IPS DF 4.7 (cell line): ENCODE measurements around the gene AMACR.
"Not testable (repeated sequence)": the region's sequence is repeated elsewhere in the genome, so short reads cannot be mapped to it uniquely, and the experiment has no call there.

ENCODE experiments used
- DNase-seq: peaks from one replicate; pipeline ENCODE4 v3.0.0-alpha.2; 2013; ENCODE audit warnings: low spot score; ENCODE audit errors: extremely low read depth

The AMACR gene

DNA sequence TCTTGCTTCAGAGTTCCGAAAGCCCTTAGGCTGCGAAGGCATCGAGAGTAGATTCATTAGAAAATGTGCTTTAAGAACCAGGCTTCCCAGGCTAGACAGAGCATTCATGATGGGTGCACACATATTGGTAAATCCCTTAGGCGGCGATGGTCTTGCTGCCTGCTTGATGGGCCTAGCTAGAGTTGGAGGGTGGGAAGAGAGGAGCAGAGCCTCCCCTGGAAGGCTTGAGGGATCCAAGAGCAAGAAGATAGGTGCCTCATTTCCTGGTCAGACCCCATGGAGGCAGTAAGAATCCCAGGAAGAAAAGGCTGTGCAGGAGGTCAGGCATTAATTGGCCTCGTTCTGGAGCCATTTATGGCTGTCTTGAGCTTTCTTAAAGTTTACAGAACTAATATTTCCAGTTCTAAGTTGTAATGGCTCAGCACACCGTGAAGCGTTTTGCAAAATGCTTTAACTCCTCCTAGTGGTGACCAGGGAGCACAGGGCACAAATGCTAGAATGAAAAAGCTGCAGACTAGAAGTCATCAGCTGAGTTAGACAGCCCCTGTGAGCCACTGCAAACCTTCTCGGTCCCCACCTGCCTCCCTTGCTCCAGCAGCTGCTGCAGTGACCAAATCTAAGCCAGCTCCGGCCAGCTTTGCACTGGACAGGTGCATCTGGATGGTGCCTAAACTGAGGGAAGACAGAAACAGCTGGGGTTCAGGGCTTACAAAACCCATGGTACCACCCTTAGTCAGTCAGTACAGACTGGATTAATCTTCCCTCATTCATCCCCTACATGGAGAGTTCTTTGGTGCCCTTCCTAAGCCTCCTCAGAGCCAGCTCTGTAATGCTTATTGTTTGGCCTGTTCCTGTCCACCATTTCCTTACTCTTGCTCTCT, 38.0 kb downstream of the AMACR start:
- peak; percentile 46 for DNase-seq

GRCh38 chr5:33968211-33969005, 39.4 kb downstream of the AMACR start:
- DNase-seq = no peak

DNA sequence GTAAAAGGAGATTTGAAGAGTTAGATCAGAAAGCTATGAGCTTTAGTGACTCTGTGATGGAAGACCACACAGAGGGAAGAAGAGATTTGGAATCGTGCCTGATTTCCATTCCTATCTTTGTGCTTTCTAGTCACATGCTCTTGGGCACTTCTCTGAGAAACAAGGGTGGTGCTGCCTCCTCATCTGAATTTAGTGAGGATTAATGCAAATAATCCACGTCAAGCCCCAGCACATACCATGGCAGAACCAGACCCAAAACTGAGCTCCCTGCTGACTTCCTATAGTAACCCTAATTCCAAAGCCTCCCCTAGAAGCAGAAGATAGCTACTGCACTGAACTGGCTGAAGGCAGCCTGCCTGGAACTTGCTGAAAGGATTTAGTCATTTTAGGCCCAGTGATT, 41.0 kb downstream of the AMACR start:
- DNase-seq = no peak

- DNase-seq = no peak
These were observed 43.6 kb downstream of the AMACR start for GRCh38 chr5:33964132-33964700.

- no peak for DNase-seq
These were observed 49.7 kb downstream of the AMACR start for GRCh38 chr5:33958176-33958575.

GRCh38 chr5:33957577-33958150, 50.2 kb downstream of the AMACR start:
- DNase-seq = no peak

DNA sequence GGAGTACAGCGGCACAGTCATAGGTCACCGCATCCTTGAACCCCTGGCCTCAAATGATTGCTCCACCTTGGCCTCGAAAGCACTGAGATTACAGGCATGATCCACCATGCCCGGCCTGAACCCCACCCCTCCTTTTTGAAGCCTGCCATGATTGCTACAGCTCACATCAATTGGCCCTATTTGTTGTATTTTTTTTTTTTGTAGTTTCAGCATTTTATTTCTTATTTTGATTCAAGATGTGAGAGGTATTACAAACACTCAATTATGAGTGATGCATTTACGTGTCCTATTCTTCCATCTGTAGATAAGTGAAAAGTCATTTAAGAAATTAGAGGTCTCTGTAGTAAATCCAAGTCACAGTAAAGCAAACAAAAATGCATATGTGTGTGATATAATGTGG, 55.7 kb downstream of the AMACR start:
- DNase-seq = not testable (repeated sequence)

DNA sequence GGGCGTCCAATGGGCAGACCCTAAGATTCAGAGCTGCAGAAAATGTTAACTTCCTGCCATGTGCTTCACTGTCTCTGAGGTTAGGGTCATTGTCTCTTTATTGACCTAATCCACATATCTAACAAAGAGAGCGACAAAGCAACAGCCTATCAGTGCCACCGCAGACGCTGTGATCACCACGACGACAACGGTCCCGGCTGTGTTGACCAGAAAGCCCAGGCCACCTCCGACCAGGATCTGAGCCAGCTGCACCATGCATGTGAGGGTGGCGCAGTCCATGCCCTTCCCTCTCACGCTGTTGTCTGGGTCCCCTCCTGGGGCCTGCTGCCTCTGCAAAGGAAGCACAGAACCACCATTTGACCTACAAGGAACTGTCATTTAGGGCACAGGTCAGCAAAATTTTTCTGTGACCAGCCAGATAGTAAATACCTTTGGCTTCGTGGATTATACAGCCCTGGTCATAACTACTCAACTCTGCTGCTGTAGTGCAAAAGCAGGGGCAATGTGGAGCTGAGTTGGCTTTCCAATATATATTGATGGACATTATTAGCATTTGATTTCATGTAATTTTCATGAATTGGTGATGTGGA, 63.2 kb downstream of the AMACR start:
- DNase-seq = no peak

GRCh38 chr5:33941090-33941489, 66.8 kb downstream of the AMACR start:
- no peak for DNase-seq

- DNase-seq = no peak
These were observed 68.1 kb downstream of the AMACR start for GRCh38 chr5:33939556-33940262.

DNA sequence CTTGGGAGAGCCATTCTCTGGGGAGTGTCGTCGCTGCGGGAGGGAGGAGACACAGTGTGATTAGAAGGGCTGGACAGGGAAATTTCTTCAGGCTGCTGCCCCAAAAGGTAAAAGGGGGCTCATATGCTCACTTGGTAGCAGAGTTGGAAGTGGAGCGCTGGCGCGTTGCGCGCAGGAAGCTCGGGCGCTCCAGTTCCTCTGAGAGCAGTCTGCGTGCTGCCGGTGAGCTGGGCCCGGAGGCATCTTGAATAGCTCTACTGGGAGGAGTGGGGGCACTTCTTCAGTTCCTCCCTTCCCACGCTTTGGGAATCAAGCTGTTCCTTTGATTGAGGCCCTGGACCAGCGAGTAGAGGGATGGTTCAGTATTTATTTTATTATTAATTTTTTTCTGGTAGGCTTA, 69.0 kb downstream of the AMACR start:
- DNase-seq = no peak

- no peak for DNase-seq
These were observed 69.4 kb downstream of the AMACR start for GRCh38 chr5:33938507-33938796.

DNA sequence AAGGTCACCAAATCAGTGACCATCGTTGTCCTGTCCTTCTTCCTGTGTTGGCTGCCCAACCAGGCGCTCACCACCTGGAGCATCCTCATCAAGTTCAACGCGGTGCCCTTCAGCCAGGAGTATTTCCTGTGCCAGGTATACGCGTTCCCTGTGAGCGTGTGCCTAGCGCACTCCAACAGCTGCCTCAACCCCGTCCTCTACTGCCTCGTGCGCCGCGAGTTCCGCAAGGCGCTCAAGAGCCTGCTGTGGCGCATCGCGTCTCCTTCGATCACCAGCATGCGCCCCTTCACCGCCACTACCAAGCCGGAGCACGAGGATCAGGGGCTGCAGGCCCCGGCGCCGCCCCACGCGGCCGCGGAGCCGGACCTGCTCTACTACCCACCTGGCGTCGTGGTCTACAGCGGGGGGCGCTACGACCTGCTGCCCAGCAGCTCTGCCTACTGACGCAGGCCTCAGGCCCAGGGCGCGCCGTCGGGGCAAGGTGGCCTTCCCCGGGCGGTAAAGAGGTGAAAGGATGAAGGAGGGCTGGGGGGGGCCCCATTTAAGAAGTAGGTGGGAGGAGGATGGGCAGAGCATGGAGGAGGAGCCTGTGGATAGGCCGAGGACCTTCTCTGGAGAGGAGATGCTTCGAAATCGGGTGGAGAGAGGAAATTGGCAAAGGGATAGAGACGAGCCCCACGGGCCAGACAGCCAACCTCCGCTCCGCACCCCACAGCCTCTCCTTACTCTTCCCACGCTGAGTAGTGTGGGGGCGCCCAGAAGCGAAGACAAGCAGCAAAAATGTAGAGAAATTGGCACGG, 69.9 kb downstream of the AMACR start:
- DNase-seq = no peak

DNA sequence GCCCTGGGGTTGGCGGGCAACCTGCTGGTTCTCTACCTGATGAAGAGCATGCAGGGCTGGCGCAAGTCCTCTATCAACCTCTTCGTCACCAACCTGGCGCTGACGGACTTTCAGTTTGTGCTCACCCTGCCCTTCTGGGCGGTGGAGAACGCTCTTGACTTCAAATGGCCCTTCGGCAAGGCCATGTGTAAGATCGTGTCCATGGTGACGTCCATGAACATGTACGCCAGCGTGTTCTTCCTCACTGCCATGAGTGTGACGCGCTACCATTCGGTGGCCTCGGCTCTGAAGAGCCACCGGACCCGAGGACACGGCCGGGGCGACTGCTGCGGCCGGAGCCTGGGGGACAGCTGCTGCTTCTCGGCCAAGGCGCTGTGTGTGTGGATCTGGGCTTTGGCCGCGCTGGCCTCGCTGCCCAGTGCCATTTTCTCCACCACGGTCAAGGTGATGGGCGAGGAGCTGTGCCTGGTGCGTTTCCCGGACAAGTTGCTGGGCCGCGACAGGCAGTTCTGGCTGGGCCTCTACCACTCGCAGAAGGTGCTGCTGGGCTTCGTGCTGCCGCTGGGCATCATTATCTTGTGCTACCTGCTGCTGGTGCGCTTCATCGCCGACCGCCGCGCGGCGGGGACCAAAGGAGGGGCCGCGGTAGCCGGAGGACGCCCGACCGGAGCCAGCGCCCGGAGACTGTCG, 70.7 kb downstream of the AMACR start:
- DNase-seq = no peak

GRCh38 chr5:33936381-33937016, 71.4 kb downstream of the AMACR start, which contains the start of gene RXFP3:
TSS of gene RXFP3 (plus strand) at chr5:33936386. CDS start at chr5:33936741, 355 bp downstream.
- DNase-seq = no peak
